Loucy (cell line): ENCODE measurements around the gene COL21A1.

Experiments used
- EZH2phosphoT487 ChIP-seq: fragments of 200-600 bp; IDR thresholded peaks from 2 replicates; pipeline ENCODE4 v1.6.1; 2018; ENCODE audit warnings: antibody characterized with exemption, mild to moderate bottlenecking, moderate library complexity, borderline replicate concordance
- TF ChIP-seq, protein P1 (sequence below): fragments of 200-600 bp; sonication (generic); conservative IDR thresholded peaks from 2 replicates; pipeline ENCODE4 v1.5.1; 2014; ENCODE audit warnings: mild to moderate bottlenecking, antibody characterized with exemption, low read length

DNA sequence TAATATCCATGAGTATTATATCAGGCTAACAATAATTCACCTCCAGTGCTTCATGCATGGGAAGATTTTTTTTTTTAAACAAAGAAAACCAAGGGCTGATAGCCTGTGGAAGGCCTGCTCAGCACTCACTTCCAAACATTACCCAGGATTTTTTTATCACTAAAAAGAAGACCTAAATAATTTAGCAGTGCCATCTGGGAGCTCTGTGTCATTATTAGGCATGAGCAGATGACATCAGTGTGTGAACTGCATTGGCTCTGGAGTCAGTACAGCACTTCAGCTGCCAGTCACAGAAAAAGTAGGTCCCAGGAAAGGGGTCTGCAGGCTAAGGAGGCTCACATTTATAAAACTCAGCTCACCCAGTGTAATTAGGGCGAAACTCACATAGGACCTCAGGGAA lies 94.8 kb downstream of the COL21A1 start:
- TF ChIP-seq, protein P1, sequence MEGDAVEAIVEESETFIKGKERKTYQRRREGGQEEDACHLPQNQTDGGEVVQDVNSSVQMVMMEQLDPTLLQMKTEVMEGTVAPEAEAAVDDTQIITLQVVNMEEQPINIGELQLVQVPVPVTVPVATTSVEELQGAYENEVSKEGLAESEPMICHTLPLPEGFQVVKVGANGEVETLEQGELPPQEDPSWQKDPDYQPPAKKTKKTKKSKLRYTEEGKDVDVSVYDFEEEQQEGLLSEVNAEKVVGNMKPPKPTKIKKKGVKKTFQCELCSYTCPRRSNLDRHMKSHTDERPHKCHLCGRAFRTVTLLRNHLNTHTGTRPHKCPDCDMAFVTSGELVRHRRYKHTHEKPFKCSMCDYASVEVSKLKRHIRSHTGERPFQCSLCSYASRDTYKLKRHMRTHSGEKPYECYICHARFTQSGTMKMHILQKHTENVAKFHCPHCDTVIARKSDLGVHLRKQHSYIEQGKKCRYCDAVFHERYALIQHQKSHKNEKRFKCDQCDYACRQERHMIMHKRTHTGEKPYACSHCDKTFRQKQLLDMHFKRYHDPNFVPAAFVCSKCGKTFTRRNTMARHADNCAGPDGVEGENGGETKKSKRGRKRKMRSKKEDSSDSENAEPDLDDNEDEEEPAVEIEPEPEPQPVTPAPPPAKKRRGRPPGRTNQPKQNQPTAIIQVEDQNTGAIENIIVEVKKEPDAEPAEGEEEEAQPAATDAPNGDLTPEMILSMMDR, result no peak
- no peak for TF ChIP-seq EZH2phosphoT487
